ENCODE measurements around the gene SPTBN4. TPM values are rescaled to one million over a fixed set of nuclear protein-coding genes. Genes with fewer than 3 reads are reported as not detected.
"Not testable (repeated sequence)": the region's sequence is repeated elsewhere in the genome, so short reads cannot be mapped to it uniquely, and the experiment has no call there.

SPTBN4 gene
- polyA plus RNA-seq, 1 donor from 2014 or later, result not detected

- Mint-ChIP-seq H3K27ac (no peak overlapping the region), H3K4me3 (no peak overlapping the region), H3K36me3 (peaks cover 1% of the 10 kb centered on the region), H3K27me3 (peaks cover 24% of the 10 kb centered on the region), H3K4me1 (peaks cover 0 to 1% (median 0%) of the 10 kb centered on the region in 3 donors), H3K9me3 (no peaks in the 10 kb centered on the region)
Observed at GRCh38 chr19:40560092-40560507, 93.3 kb downstream of the SPTBN4 start.

GRCh38 chr19:40561947-40562346 lies 95.1 kb downstream of the SPTBN4 start:
- H3K4me1 Mint-ChIP-seq, result peaks cover 0 to 1% (median 0%) of the 10 kb centered on the region in 3 donors
- no peaks in the 10 kb centered on the region for H3K9me3 Mint-ChIP-seq
- H3K4me3 Mint-ChIP-seq, result no peak overlapping the region
- peaks cover 27% of the 10 kb centered on the region for H3K27me3 Mint-ChIP-seq
- peaks cover 1% of the 10 kb centered on the region for H3K36me3 Mint-ChIP-seq
- no peak overlapping the region for H3K27ac Mint-ChIP-seq

- H3K27me3 Mint-ChIP-seq, result peaks cover 34% of the 10 kb centered on the region
- H3K27ac Mint-ChIP-seq, H3K4me3 Mint-ChIP-seq, H3K4me1 Mint-ChIP-seq, H3K36me3 Mint-ChIP-seq, H3K9me3 Mint-ChIP-seq: not testable (repeated sequence)
Observed at GRCh38 chr19:40564535-40564934, 97.7 kb downstream of the SPTBN4 start.

GRCh38 chr19:40565355-40565754 lies 98.6 kb downstream of the SPTBN4 start:
- Mint-ChIP-seq H3K27ac (no peak overlapping the region), H3K9me3 (no peaks in the 10 kb centered on the region), H3K36me3 (no peaks in the 10 kb centered on the region), H3K4me3 (no peak overlapping the region), H3K4me1 (peaks cover 4 to 6% (median 6%) of the 10 kb centered on the region in 3 donors), H3K27me3 (peaks cover 35% of the 10 kb centered on the region)

- peaks cover 35% of the 10 kb centered on the region for H3K27me3 Mint-ChIP-seq
- no peaks in the 10 kb centered on the region for H3K36me3 Mint-ChIP-seq
- H3K27ac Mint-ChIP-seq, result peak overlapping the region in 1 of 3 donors; percentile 81
- peaks cover 0 to 3% (median 2%) of the 10 kb centered on the region in 3 donors for H3K9me3 Mint-ChIP-seq
- peaks cover 4 to 9% (median 9%) of the 10 kb centered on the region in 3 donors for H3K4me1 Mint-ChIP-seq
- H3K4me3 Mint-ChIP-seq, result no peak overlapping the region
Observed at GRCh38 chr19:40565910-40566495, 99.2 kb downstream of the SPTBN4 start.

GRCh38 chr19:40567040-40567749 lies 100.4 kb downstream of the SPTBN4 start:
- no peak overlapping the region for H3K27ac Mint-ChIP-seq
- H3K4me1 Mint-ChIP-seq, result peaks cover 4 to 9% (median 7%) of the 10 kb centered on the region in 3 donors
- H3K9me3 Mint-ChIP-seq, result peaks cover 0 to 4% (median 2%) of the 10 kb centered on the region in 3 donors
- H3K36me3 Mint-ChIP-seq, result no peaks in the 10 kb centered on the region
- peak overlapping the region in 2 of 4 donors; percentile 55 to 60 for H3K4me3 Mint-ChIP-seq
- H3K27me3 Mint-ChIP-seq, result peaks cover 31% of the 10 kb centered on the region

GRCh38 chr19:40567750-40568494 lies 101.1 kb downstream of the SPTBN4 start:
- no peak overlapping the region for H3K27ac Mint-ChIP-seq
- H3K9me3 Mint-ChIP-seq, result peaks cover 0 to 4% (median 2%) of the 10 kb centered on the region in 3 donors
- peaks cover 31% of the 10 kb centered on the region for H3K27me3 Mint-ChIP-seq
- H3K4me1 Mint-ChIP-seq, result peaks cover 4 to 9% (median 7%) of the 10 kb centered on the region in 3 donors
- H3K36me3 Mint-ChIP-seq, result no peaks in the 10 kb centered on the region
- peak overlapping the region in 2 of 4 donors; percentile 55 to 60 for H3K4me3 Mint-ChIP-seq

GRCh38 chr19:40570313-40571004 lies 103.7 kb downstream of the SPTBN4 start:
- H3K4me3 Mint-ChIP-seq, result peak overlapping the region; percentile 46 to 93 (median 81)
- H3K27me3 Mint-ChIP-seq, result peaks cover 21% of the 10 kb centered on the region
- peaks cover 4 to 9% (median 7%) of the 10 kb centered on the region in 3 donors for H3K4me1 Mint-ChIP-seq
- no peaks in the 10 kb centered on the region for H3K36me3 Mint-ChIP-seq
- peaks cover 0 to 4% (median 2%) of the 10 kb centered on the region in 3 donors for H3K9me3 Mint-ChIP-seq
- peak overlapping the region; percentile 40 to 94 (median 68) for H3K27ac Mint-ChIP-seq

GRCh38 chr19:40571005-40571318 lies 104.2 kb downstream of the SPTBN4 start:
- H3K36me3 Mint-ChIP-seq, result no peaks in the 10 kb centered on the region
- peaks cover 0 to 4% (median 2%) of the 10 kb centered on the region in 3 donors for H3K9me3 Mint-ChIP-seq
- H3K27ac Mint-ChIP-seq, result peak overlapping the region; percentile 40 to 94 (median 68)
- H3K27me3 Mint-ChIP-seq, result peaks cover 18% of the 10 kb centered on the region
- peak overlapping the region; percentile 37 to 81 (median 72) for H3K4me3 Mint-ChIP-seq
- H3K4me1 Mint-ChIP-seq, result peaks cover 4 to 10% (median 8%) of the 10 kb centered on the region in 3 donors

- peaks cover 9 to 13% (median 11%) of the 10 kb centered on the region in 3 donors for H3K4me1 Mint-ChIP-seq
- H3K4me3 Mint-ChIP-seq, result no peak overlapping the region
Observed at GRCh38 chr19:40571831-40572495, 105.2 kb downstream of the SPTBN4 start.

GRCh38 chr19:40575326-40575725 lies 108.5 kb downstream of the SPTBN4 start:
- H3K36me3 Mint-ChIP-seq, result no peaks in the 10 kb centered on the region
- H3K4me1 Mint-ChIP-seq, result peaks cover 10 to 26% (median 18%) of the 10 kb centered on the region in 3 donors
- H3K27me3 Mint-ChIP-seq, result no peaks in the 10 kb centered on the region
- H3K27ac Mint-ChIP-seq, result no peak overlapping the region
- peaks cover 0 to 4% (median 2%) of the 10 kb centered on the region in 3 donors for H3K9me3 Mint-ChIP-seq
- peak overlapping the region; percentile 64 to 79 (median 78) for H3K4me3 Mint-ChIP-seq

More at GRCh38 chr19:40571831-40572495, 105.2 kb downstream of the SPTBN4 start:
- peaks cover 14% of the 10 kb centered on the region for H3K27me3 Mint-ChIP-seq
- peaks cover 0 to 4% (median 2%) of the 10 kb centered on the region in 3 donors for H3K9me3 Mint-ChIP-seq
- H3K36me3 Mint-ChIP-seq, result no peaks in the 10 kb centered on the region
- H3K27ac Mint-ChIP-seq, result peak overlapping the region in 2 of 3 donors; percentile 16 to 91

GRCh38 chr19:40576151-40576584 lies 109.4 kb downstream of the SPTBN4 start:
- H3K4me1 Mint-ChIP-seq, result peaks cover 14 to 25% (median 15%) of the 10 kb centered on the region in 3 donors
- H3K27me3 Mint-ChIP-seq, result no peaks in the 10 kb centered on the region
- peak overlapping the region; percentile 88 to 100 (median 97) for H3K4me3 Mint-ChIP-seq
- no peaks in the 10 kb centered on the region for H3K36me3 Mint-ChIP-seq
- no peaks in the 10 kb centered on the region for H3K9me3 Mint-ChIP-seq
- H3K27ac Mint-ChIP-seq, result peak overlapping the region in 1 of 3 donors; percentile 92

- Mint-ChIP-seq H3K4me3 (peak within 1 kb of the TSS; percentile 88 to 100 (median 97)), H3K9me3 (no peaks in the 10 kb centered on the region), H3K27ac (peak within 1 kb of the TSS; percentile 87 to 92 (median 91)), H3K4me1 (peaks cover 14 to 25% (median 15%) of the 10 kb centered on the region in 3 donors), H3K27me3 (no peaks in the 10 kb centered on the region), H3K36me3 (no peaks in the 10 kb centered on the region)
Observed at GRCh38 chr19:40576585-40577451, 110.0 kb downstream of the SPTBN4 start, which contains the start of gene SHKBP1. Gene SHKBP1 (plus strand): TSS chr19:40576873. CDS start chr19:40576900, 27 bp downstream.

Data from IgD-negative memory B cell (primary cell).